GM23338 (cell line): ENCODE measurements around the gene SHFL.

Experiments used
- EZH2 ChIP-seq: fragments of 200-600 bp; sonication (generic); IDR thresholded peaks from one replicate; pipeline ENCODE4 v1.8.0; 2017; ENCODE audit warnings: antibody characterized with exemption, mild to moderate bottlenecking, low read depth; ENCODE audit not compliant: unreplicated experiment
- POLR2AphosphoS5 ChIP-seq: IDR thresholded peaks from 2 replicates; pipeline ENCODE4 v1.6.1; 2016; ENCODE audit warnings: antibody characterized with exemption, low read depth
- TF ChIP-seq, protein P1 (sequence below), 2 experiments: fragments of 200-600 bp in 1 of 2; sonication (generic) in 1 of 2; conservative IDR thresholded peaks; 2 replicates each; pipeline versions ENCODE4 v1.5.1 to v1.6.1; 2016 to 2017; ENCODE audit warnings: antibody characterized with exemption in 2 of 2, low read depth in 2 of 2, mild to moderate bottlenecking in 2 of 2, moderate library complexity in 1 of 2

DNA sequence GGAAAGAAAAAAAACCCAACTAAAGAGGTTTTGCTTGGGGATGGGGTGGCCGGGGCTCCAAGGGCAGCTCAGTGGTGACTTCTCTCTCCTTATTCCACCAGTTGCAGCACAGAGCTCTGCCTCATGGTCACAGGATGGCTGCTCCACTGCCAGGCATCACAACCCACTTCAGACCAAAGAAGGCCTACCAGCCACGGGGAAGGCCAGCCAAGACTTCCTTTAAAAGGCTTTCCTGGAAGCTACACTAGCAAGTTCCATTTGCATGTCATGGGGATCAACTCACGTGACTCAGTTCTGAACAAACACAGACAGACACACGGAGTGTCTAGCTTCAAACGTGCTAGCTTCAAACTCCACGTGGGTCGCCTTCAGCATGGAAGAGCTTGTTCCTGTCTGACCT lies 46.8 kb downstream of the SHFL start:
- TF ChIP-seq POLR2AphosphoS5: no peak
- TF ChIP-seq, protein P1, sequence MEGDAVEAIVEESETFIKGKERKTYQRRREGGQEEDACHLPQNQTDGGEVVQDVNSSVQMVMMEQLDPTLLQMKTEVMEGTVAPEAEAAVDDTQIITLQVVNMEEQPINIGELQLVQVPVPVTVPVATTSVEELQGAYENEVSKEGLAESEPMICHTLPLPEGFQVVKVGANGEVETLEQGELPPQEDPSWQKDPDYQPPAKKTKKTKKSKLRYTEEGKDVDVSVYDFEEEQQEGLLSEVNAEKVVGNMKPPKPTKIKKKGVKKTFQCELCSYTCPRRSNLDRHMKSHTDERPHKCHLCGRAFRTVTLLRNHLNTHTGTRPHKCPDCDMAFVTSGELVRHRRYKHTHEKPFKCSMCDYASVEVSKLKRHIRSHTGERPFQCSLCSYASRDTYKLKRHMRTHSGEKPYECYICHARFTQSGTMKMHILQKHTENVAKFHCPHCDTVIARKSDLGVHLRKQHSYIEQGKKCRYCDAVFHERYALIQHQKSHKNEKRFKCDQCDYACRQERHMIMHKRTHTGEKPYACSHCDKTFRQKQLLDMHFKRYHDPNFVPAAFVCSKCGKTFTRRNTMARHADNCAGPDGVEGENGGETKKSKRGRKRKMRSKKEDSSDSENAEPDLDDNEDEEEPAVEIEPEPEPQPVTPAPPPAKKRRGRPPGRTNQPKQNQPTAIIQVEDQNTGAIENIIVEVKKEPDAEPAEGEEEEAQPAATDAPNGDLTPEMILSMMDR (conservative IDR thresholded peaks at IDR 0.05; ENCODE audit: low read depth in 2 of 2): no peak
- no peak for TF ChIP-seq EZH2
